ENCODE results near the gene TMEM72. TPM values are rescaled to one million over a fixed set of nuclear protein-coding genes. Genes with fewer than 3 reads are reported as not detected.

TMEM72 gene
- polyA plus RNA-seq, 1 donor (not counting 4 experiments of a cell fraction or from before 2014, with no cell fraction given), result not detected

DNA sequence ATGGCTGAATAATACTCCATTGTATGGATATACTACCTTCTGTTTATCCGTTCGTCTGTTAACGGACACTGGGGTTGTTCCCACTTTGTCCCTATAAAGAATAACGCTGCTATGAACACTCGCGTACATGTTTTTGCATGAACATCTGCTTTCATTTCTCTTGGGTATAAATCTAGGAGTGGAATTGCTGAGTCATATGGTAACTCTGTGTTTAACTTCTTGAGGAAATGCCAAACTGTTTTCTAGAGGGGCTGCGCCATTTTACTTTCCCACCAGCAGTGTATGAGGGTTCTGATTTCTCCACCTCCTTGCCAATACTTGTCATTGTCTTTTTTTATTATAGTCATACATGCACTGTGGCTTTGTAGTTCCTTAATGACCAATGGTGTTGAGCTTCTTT lies 27.8 kb downstream of the TMEM72 start:
- H3K27me3 ChIP-seq (ENCODE audit: control insufficient read depth, extremely low read depth, insufficient read depth, low read length), result no peaks in the 10 kb centered on the region
- no peak overlapping the region for H3K4me3 ChIP-seq (ENCODE audit: control insufficient read depth in 2 of 3, extremely low read depth in 1 of 3, insufficient read depth in 2 of 3, low read depth in 1 of 3, low read length in 3 of 3)
- H3K36me3 ChIP-seq (ENCODE audit: control insufficient read depth in 2 of 2, extremely low read depth in 1 of 2, insufficient read depth in 2 of 2, low read length in 2 of 2), result no peaks in the 10 kb centered on the region
- H3K9me1 ChIP-seq (ENCODE audit: control insufficient read depth, extremely low read depth, insufficient read depth, low read length), result no peaks in the 10 kb centered on the region
- TF ChIP-seq EZH2 (IDR thresholded peaks at IDR 0.05; ENCODE audit: low read length), result no peak
- no peak for TF ChIP-seq CTCF (optimal IDR thresholded peaks at IDR 0.05 in 1 of 3, IDR thresholded peaks at IDR 0.05 in 1 of 3, conservative IDR thresholded peaks at IDR 0.05 in 1 of 3; ENCODE audit: extremely low read depth in 1 of 3, insufficient read depth in 2 of 3, low read length in 3 of 3)
- no peak overlapping the region for H2AFZ ChIP-seq (ENCODE audit: control insufficient read depth, low read length)
- no peaks in the 10 kb centered on the region for H3K79me2 ChIP-seq (ENCODE audit: control insufficient read depth, insufficient read depth, low read length)
- DNase-seq (ENCODE audit: low read depth, low spot score) (no peak), FAIRE-seq (no peak)
- peaks cover 11% of the 10 kb centered on the region for H3K4me1 ChIP-seq (ENCODE audit: control insufficient read depth, extremely low read depth, insufficient read depth, low read length)
- H3K4me2 ChIP-seq (ENCODE audit: control insufficient read depth, extremely low read depth, insufficient read depth, low read depth, low read length), result no peak overlapping the region
- no peak overlapping the region for H3K9ac ChIP-seq (ENCODE audit: control insufficient read depth, extremely low read depth, insufficient read depth, low read length)
- dilution Hi-C loops (cut with MboI; ENCODE audit: extremely low pct_ligation_motif_present, low sequenced_read_pairs), result no loop called here
- H3K9me3 ChIP-seq (ENCODE audit: control insufficient read depth, low read depth, low read length), result no peaks in the 10 kb centered on the region
- no peak overlapping the region for H3K27ac ChIP-seq (ENCODE audit: control insufficient read depth, insufficient read depth, low read length)
- H4K20me1 ChIP-seq (ENCODE audit: control insufficient read depth, extremely low read depth, insufficient read depth, low read length), result no peaks in the 10 kb centered on the region

GRCh38 chr10:44939691-44940401 lies 28.7 kb downstream of the TMEM72 start:
- Histone ChIP-seq H2AFZ (ENCODE audit: control insufficient read depth, low read length) (no peak overlapping the region), H3K27ac (ENCODE audit: control insufficient read depth, insufficient read depth, low read length) (no peak overlapping the region)

More at GRCh38 chr10:44939691-44940401, 28.7 kb downstream of the TMEM72 start:
- Histone ChIP-seq H4K20me1 (ENCODE audit: control insufficient read depth, extremely low read depth, insufficient read depth, low read length) (no peaks in the 10 kb centered on the region), H3K79me2 (ENCODE audit: control insufficient read depth, insufficient read depth, low read length) (no peaks in the 10 kb centered on the region), H3K27me3 (ENCODE audit: control insufficient read depth, extremely low read depth, insufficient read depth, low read length) (no peaks in the 10 kb centered on the region), H3K36me3 (ENCODE audit: control insufficient read depth in 2 of 2, extremely low read depth in 1 of 2, insufficient read depth in 2 of 2, low read length in 2 of 2) (no peaks in the 10 kb centered on the region), H3K4me1 (ENCODE audit: control insufficient read depth, extremely low read depth, insufficient read depth, low read length) (peaks cover 11% of the 10 kb centered on the region), H3K9me1 (ENCODE audit: control insufficient read depth, extremely low read depth, insufficient read depth, low read length) (no peaks in the 10 kb centered on the region), H3K9ac (ENCODE audit: control insufficient read depth, extremely low read depth, insufficient read depth, low read length) (no peak overlapping the region), H3K9me3 (ENCODE audit: control insufficient read depth, low read depth, low read length) (no peaks in the 10 kb centered on the region), H3K4me3 (ENCODE audit: control insufficient read depth in 2 of 3, extremely low read depth in 1 of 3, insufficient read depth in 2 of 3, low read depth in 1 of 3, low read length in 3 of 3) (no peak overlapping the region), H3K4me2 (ENCODE audit: control insufficient read depth, extremely low read depth, insufficient read depth, low read depth, low read length) (no peak overlapping the region)
- dilution Hi-C loops (cut with MboI; ENCODE audit: extremely low pct_ligation_motif_present, low sequenced_read_pairs), result no loop called here
- TF ChIP-seq EZH2 (IDR thresholded peaks at IDR 0.05; ENCODE audit: low read length), result no peak
- TF ChIP-seq CTCF (optimal IDR thresholded peaks at IDR 0.05 in 1 of 3, IDR thresholded peaks at IDR 0.05 in 1 of 3, conservative IDR thresholded peaks at IDR 0.05 in 1 of 3; ENCODE audit: extremely low read depth in 1 of 3, insufficient read depth in 2 of 3, low read length in 3 of 3), result no peak
- DNase-seq (ENCODE audit: low read depth, low spot score) (no peak), FAIRE-seq (no peak)
